Spleen (tissue), 11 donors: ENCODE data around the gene RAPGEF3. TPM values are rescaled to one million over a fixed set of nuclear protein-coding genes. Genes with fewer than 3 reads are reported as not detected.
A peak's percentile ranks its signal among the peaks of the same experiment; 100 is the strongest.

ENCODE experiments used
- DNase-seq: peaks from one replicate; pipeline ENCODE4 v3.0.0-alpha.2; 2020
- H3K27ac ChIP-seq, 8 donors: fragments of 200-600 bp; sonication (generic) in 7 of 8; 1 replicate in 4 of 8; 2 replicates in 4 of 8; pipeline versions ENCODE4 v1.5.0 to v1.8.0; 2016 to 2021; ENCODE audit warnings: inconsistent platforms in 4 of 8, mild to moderate bottlenecking in 4 of 8, moderate library complexity in 1 of 8
- H3K27me3 ChIP-seq, 7 donors: fragments of 200-600 bp; sonication (generic) in 6 of 7; replicated peaks in 1 of 7; 1 replicate in 4 of 7; 2 replicates in 3 of 7; pipeline versions ENCODE4 v1.5.0 to v1.8.0; 2016 to 2021; ENCODE audit warnings: inconsistent platforms in 3 of 7, mild to moderate bottlenecking in 1 of 7
- H3K36me3 ChIP-seq, 6 donors: fragments of 200-600 bp; sonication (generic) in 5 of 6; 1 replicate in 4 of 6; 2 replicates in 2 of 6; pipeline versions ENCODE4 v1.5.0 to v1.8.0; 2016 to 2021; ENCODE audit warnings: inconsistent platforms in 2 of 6
- H3K4me1 ChIP-seq, 6 donors: fragments of 200-600 bp; sonication (generic) in 5 of 6; 1 replicate in 3 of 6; 2 replicates in 3 of 6; pipeline versions ENCODE4 v1.5.0 to v1.8.0; 2016 to 2021; ENCODE audit warnings: inconsistent platforms in 3 of 6
- H3K4me3 ChIP-seq, 8 donors: fragments of 200-600 bp; sonication (generic) in 7 of 8; 1 replicate in 4 of 8; 2 replicates in 4 of 8; pipeline versions ENCODE4 v1.5.0 to v1.8.0; 2016 to 2021; ENCODE audit warnings: inconsistent platforms in 4 of 8, mild to moderate bottlenecking in 4 of 8, moderate library complexity in 2 of 8
- H3K9me3 ChIP-seq, 8 donors: fragments of 200-600 bp; sonication (generic) in 7 of 8; 1 replicate in 4 of 8; 2 replicates in 4 of 8; pipeline versions ENCODE4 v1.5.0 to v1.8.0; 2016 to 2021; ENCODE audit warnings: inconsistent platforms in 4 of 8
- POLR2A ChIP-seq, 3 donors: fragments of 450-650 bp; IDR thresholded peaks; one replicate each; pipeline ENCODE4 v1.5.1; 2017; ENCODE audit warnings: antibody characterized with exemption in 3 of 3, mild to moderate bottlenecking in 1 of 3
- POLR2AphosphoS5 ChIP-seq, 3 donors: sonication (generic); formaldehyde crosslinking; IDR thresholded peaks; one replicate each; pipeline ENCODE4 v1.5.1; 2017; ENCODE audit warnings: antibody characterized with exemption in 3 of 3
- WGBS, 5 donors: extraction: QIAGEN DNeasy Blood & Tissue Kit in 3 of 5; methylation state at CpG; one replicate each; pipeline versions ENCODE4 v1.1.5 to v1.1.7; 2013 to 2018; 5-methylcytosine and 5-hydroxymethylcytosine counted together
- intact Hi-C: fragments of 100-400 bp; cut with DNase I; formaldehyde crosslinking; loops from one replicate; pipeline ENCODE4 v1.15.0; 2023; ENCODE audit warnings: low total_unique reads
- polyA plus RNA-seq, 3 donors: library from polyadenylated mRNA; stranded (reverse); fragments of 200-250 nt; gene quantifications; one replicate each; pipeline ENCODE4 v1.2.1, GENCODE V29; 2013
- total RNA-seq, 7 donors: library from RNA; depleted of rRNA in 3 of 7; stranded (reverse); fragments of >200 nt in 3 of 7; fragmentation: NEBNext Ultra II Directional in 4 of 7; extraction: Animal tissue kit (Norgen Biotek cat#: 25700) in 4 of 7; gene quantifications; one replicate each; pipeline versions ENCODE4 v1.1.0 to v1.2.1, GENCODE V29; 2016 to 2021
- TF ChIP-seq, protein P1 (sequence below), 11 experiments: fragments of 200-600 bp in 7 of 11; fragments of 450-650 bp in 4 of 11; sonication (generic) in 4 of 11; IDR thresholded peaks in 8 of 11; conservative IDR thresholded peaks in 3 of 11; 1 replicate in 7 of 11; 2 replicates in 4 of 11; pipeline versions ENCODE4 v1.4.0 to v1.8.0; 2016 to 2021; ENCODE audit warnings: antibody characterized with exemption in 11 of 11, inconsistent platforms in 4 of 11, mild to moderate bottlenecking in 1 of 11
- donor health status: healthy with polysubstance abuse.
- donor health status: DM: no; HTN: no; CAD: no; lungs with moderate emphysema.
- donor health status: DM: no; HTN: no; CAD: no.
- donor health status: Bipolar disorder and iron deficiency.
- donor health status: healthy.
- donor health status: DM: no; HTN: no; CAD: no.
- donor health status: DM: yes; HTN: yes; CAD: no.

Gene RAPGEF3
- total and polyA plus RNA-seq, 10 donors, result 21.4 to 116 (median 58.7) TPM

DNA sequence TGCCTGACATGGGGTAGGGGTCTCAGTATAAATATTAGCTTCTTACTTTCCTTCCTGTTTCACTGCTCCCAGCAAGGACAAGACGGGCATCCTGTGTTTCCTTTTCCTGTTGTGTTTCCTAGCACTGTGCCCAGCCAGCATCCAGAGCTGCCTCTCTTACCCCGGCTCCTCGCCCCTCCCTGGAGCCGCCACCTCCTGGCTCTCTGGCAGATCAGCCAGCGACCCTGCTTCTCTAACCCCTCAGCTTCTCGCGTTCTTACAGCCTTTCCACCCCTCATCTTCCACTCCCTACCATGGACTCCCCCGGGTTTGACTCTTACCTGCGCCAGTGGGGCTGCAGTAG lies 43.2 kb upstream of the RAPGEF3 start:
- H3K4me1 ChIP-seq, result peaks cover 69 to 91% (median 81%) of the 10 kb centered on the region in 6 donors
- no peaks in the 10 kb centered on the region for H3K9me3 ChIP-seq
- intact Hi-C loops, result loop anchor here (5.0 kb wide), 1 partner anchor 35 kb away; no protein-coding TSS in a partner anchor
- H3K4me3 ChIP-seq, result peak overlapping the region in 1 of 8 donors; percentile 37
- no peak for DNase-seq
- TF ChIP-seq POLR2A (IDR thresholded peaks at IDR 0.05) (no peak), POLR2AphosphoS5 (IDR thresholded peaks at IDR 0.05) (peak in 2 of 3 donors; percentile 47 to 57)
- TF ChIP-seq, protein P1, sequence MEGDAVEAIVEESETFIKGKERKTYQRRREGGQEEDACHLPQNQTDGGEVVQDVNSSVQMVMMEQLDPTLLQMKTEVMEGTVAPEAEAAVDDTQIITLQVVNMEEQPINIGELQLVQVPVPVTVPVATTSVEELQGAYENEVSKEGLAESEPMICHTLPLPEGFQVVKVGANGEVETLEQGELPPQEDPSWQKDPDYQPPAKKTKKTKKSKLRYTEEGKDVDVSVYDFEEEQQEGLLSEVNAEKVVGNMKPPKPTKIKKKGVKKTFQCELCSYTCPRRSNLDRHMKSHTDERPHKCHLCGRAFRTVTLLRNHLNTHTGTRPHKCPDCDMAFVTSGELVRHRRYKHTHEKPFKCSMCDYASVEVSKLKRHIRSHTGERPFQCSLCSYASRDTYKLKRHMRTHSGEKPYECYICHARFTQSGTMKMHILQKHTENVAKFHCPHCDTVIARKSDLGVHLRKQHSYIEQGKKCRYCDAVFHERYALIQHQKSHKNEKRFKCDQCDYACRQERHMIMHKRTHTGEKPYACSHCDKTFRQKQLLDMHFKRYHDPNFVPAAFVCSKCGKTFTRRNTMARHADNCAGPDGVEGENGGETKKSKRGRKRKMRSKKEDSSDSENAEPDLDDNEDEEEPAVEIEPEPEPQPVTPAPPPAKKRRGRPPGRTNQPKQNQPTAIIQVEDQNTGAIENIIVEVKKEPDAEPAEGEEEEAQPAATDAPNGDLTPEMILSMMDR (IDR thresholded peaks at IDR 0.05 in 8 of 11, conservative IDR thresholded peaks at IDR 0.05 in 3 of 11), result no peak
- WGBS, 5 donors, result 35 to 48% (median 40%) methylated on average over 9 of the region's 9 CpGs
- H3K36me3 ChIP-seq, result peaks cover 1 to 56% (median 18%) of the 10 kb centered on the region in 6 donors
- no peaks in the 10 kb centered on the region for H3K27me3 ChIP-seq
- H3K27ac ChIP-seq, result peak overlapping the region; percentile 55 to 98 (median 80)

DNA sequence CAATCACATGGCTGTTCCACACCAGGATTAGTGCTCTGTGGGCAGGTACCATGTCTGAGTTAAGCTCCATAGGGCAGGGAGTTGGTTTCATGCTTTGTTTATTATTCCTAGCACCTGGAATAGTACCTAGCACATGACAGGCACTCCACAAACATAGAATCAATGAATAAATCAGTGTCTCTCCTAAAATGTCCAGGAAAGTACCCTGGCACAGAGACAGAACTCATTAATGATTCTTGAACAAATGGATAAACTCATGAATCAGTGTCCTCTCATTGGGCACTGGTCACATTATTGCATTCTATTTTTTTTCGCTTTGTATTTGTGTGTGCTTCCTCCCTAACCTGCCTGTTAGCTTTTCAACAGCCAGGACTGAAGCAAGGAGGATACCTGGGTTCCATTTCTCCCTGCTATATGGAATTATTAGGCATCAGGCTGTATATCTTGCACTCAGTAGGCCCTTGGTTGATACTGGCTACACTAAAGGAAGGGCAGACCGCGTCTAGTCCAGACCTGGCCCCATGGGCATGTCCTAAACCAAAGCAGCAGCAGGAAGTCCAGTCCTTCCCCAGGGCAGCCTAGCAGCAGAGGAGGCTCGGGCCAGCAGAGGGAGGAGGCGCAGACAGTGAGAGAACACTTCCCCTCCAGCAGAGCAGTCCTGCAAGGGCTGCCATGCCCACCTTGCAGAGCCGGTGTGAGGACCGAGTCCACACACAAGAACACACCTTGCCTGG lies 42.7 kb upstream of the RAPGEF3 start:
- TF ChIP-seq POLR2AphosphoS5 (IDR thresholded peaks at IDR 0.05) (peak; percentile 39 to 74 (median 69)), POLR2A (IDR thresholded peaks at IDR 0.05) (no peak)
- TF ChIP-seq, protein P1 (IDR thresholded peaks at IDR 0.05 in 8 of 11, conservative IDR thresholded peaks at IDR 0.05 in 3 of 11), result peak in 8 of 11 experiments; percentile 25 to 57 (median 44)
- H3K4me1 ChIP-seq, result peaks cover 64 to 86% (median 76%) of the 10 kb centered on the region in 6 donors
- H3K27me3 ChIP-seq, result no peaks in the 10 kb centered on the region
- peaks cover 4 to 60% (median 24%) of the 10 kb centered on the region in 6 donors for H3K36me3 ChIP-seq
- H3K9me3 ChIP-seq, result no peaks in the 10 kb centered on the region
- H3K4me3 ChIP-seq, result peak overlapping the region in 1 of 8 donors; percentile 37
- peak; percentile 88 for DNase-seq
- intact Hi-C loops, result loop anchor here (5.0 kb wide), 1 partner anchor 36 kb away; no protein-coding TSS in a partner anchor
- 32 to 44% (median 35%) methylated on average over 7 of the region's 7 CpGs for whole genome bisulfite sequencing, 5 donors
- peak overlapping the region in 7 of 8 donors; percentile 22 to 98 (median 81) for H3K27ac ChIP-seq

DNA sequence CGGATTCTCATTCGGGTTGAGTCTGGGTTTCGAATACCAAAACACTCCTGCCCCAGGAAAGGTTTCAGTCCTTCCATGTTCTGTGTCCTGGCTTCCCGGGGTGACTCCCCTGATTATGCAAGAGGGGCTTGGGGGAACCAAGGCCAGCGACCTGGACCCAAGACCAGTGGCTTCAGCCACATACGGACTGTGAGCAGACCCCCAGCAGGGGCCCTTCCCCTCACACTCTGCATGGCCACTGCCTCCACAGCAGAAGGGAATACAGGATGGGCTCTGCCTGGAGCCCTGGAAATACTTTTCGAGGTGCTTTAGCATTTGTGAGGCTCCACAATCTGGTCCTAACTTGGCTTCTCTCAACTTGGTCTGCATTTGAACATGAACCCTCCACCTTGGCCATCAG lies 41.9 kb upstream of the RAPGEF3 start:
- Histone ChIP-seq H3K4me3 (no peak overlapping the region), H3K4me1 (peaks cover 56 to 78% (median 68%) of the 10 kb centered on the region in 6 donors), H3K27ac (peak overlapping the region in 4 of 8 donors; percentile 75 to 98 (median 84)), H3K27me3 (no peaks in the 10 kb centered on the region), H3K9me3 (no peaks in the 10 kb centered on the region), H3K36me3 (peaks cover 4 to 62% (median 31%) of the 10 kb centered on the region in 6 donors)
- no peak for TF ChIP-seq POLR2A (IDR thresholded peaks at IDR 0.05)
- TF ChIP-seq, protein P1 (IDR thresholded peaks at IDR 0.05 in 8 of 11, conservative IDR thresholded peaks at IDR 0.05 in 3 of 11), result no peak
- no peak for TF ChIP-seq POLR2AphosphoS5 (IDR thresholded peaks at IDR 0.05)
- DNase-seq, result no peak
- WGBS, 5 donors, result 78 to 94% (median 87%) methylated on average over 5 to 7 of the region's 7 CpGs
- intact Hi-C loops, result loop anchor here (5.0 kb wide), 1 partner anchor 37 kb away; no protein-coding TSS in a partner anchor

DNA sequence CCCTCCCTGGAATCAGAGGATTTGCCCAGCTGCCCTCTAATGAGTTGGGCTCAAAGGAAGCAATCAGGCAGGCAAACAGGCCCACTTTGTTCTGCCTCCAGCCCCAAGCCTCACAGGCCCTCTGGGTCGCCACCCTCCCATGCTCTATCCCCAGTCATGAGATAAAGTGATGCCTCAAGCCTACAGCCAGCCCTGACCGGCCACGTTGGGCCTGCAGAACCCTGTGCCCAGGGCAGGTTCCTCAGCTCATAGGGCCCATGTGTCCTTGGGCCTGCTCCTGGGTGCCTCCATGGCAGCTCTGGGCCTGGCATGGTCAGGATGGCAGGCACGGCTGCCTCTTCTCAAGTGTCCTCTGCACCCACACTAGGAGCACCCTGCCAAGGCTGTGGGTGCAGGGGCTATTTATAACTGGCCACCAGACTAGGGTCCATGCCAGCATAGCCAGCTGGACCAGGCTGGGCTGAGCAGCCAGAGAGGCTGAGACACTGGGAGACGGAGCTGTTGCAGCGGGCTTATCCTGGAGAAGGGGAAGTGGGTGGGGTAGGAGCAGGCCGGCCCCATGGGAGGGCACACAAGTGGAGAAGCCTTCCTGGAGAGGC lies 40.8 kb upstream of the RAPGEF3 start:
- Histone ChIP-seq H3K27me3 (no peaks in the 10 kb centered on the region), H3K4me1 (peaks cover 45 to 67% (median 57%) of the 10 kb centered on the region in 6 donors), H3K36me3 (peaks cover 4 to 62% (median 42%) of the 10 kb centered on the region in 6 donors), H3K9me3 (no peaks in the 10 kb centered on the region), H3K4me3 (no peak overlapping the region), H3K27ac (peak overlapping the region in 5 of 8 donors; percentile 10 to 98 (median 75))
- intact Hi-C loops, result no loop called here
- peak in 2 of 3 donors; percentile 43 to 61 for TF ChIP-seq POLR2AphosphoS5 (IDR thresholded peaks at IDR 0.05)
- TF ChIP-seq, protein P1 (IDR thresholded peaks at IDR 0.05 in 8 of 11, conservative IDR thresholded peaks at IDR 0.05 in 3 of 11), result no peak
- 53 to 100% (median 60%) methylated on average over 1 to 7 of the region's 7 CpGs for WGBS, 5 donors
- DNase-seq, result no peak
